ENCODE measurements around the gene VAV2.

The VAV2 gene

DNA sequence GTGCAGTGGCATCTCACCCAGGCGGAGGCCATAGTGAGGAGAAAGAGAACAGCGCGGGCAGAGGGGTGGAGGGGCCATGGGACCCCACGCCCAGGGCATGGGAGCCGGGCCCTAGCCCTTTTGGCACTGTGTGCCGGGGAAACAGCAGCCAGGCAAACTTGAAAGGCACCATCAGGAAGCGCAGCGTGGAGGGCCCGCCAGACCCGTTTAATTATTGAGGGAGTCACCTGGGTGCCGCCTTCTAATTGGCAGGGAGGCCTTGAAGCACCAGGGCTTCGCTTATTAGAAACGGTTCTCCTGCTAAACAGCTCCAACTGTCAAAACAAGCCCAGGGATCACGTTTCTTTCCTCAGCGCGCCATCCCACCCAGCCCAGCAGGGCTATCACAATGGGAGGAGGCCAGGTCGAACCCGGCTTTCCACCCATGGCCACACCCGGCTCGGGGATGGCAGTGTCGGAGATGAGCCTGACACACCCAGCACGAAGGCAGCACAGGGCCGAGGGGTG lies 149.3 kb downstream of the VAV2 start:
- DNase-seq (ENCODE audit: low read depth): no peak
- TF ChIP-seq CTCF (IDR thresholded peaks at IDR 0.05; ENCODE audit: insufficient read depth, low read depth, low read length, missing control alignments): no peak

DNA sequence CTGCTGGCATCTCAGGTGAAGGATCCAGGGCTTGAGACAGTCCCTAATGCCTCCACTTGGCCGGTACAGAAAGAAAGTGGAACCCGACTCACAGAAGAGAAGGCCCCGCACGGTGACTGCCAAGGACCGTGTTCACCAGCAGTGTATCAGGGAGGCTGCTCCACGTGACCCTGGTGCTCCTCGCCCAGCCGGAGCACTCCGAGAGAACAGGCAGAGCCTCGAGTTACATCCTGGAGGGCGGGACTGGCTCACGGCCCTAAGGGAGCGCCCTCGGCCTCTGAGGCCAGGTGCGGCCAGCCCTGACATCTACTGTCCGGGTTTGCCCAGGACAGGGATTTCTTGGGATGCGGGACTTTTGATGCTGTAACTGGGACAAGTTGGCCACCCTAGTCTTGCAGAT lies 149.9 kb downstream of the VAV2 start:
- DNase-seq (ENCODE audit: low read depth): no peak
- TF ChIP-seq CTCF (IDR thresholded peaks at IDR 0.05; ENCODE audit: insufficient read depth, low read depth, low read length, missing control alignments): no peak
- H3K4me3 ChIP-seq (ENCODE audit: low read depth, low read length): no peak overlapping the region

More for the DNA sequence above, 149.3 kb downstream of the VAV2 start:
- no peak overlapping the region for H3K4me3 ChIP-seq (ENCODE audit: low read depth, low read length)

DNA sequence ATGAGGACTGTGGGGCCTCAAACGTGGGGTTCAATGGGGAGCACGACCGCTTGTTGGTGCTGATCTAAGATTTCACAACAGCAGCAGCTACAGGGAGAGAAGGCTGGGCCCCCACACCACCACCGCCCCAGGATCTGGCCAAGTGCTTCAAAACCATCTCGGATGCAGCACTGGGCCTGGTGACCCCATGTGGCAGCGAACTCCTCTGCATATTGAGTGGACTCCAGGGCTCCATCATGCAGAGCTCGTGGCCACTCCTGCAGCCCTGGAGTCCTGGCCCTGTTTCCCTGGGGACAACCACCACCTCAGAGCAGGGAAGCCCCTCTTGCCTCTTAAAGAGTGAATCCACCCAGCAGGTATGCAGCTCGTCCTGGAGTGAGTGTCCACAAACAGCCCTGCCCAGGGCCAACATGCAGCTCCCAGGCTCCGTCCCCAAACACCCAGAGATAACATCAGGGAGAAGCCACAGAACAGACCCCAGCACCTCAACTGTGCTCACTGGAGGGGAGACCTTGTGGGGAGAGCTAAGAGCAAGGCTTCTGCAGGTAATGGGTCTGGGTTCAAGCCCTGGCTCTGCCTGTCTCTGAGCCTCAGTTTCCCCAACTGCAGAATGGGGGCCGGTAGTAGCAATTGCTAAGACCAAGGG lies 150.8 kb downstream of the VAV2 start:
- no peak overlapping the region for H3K4me3 ChIP-seq (ENCODE audit: low read depth, low read length)
- no peak for TF ChIP-seq CTCF (IDR thresholded peaks at IDR 0.05; ENCODE audit: insufficient read depth, low read depth, low read length, missing control alignments)
- DNase-seq (ENCODE audit: low read depth): no peak

- H3K4me3 ChIP-seq (ENCODE audit: low read depth, low read length): no peak overlapping the region
- no peak for DNase-seq (ENCODE audit: low read depth)
- no peak for TF ChIP-seq CTCF (IDR thresholded peaks at IDR 0.05; ENCODE audit: insufficient read depth, low read depth, low read length, missing control alignments)
Measured at GRCh38 chr9:133839822-133840329, 152.2 kb downstream of the VAV2 start.

DNA sequence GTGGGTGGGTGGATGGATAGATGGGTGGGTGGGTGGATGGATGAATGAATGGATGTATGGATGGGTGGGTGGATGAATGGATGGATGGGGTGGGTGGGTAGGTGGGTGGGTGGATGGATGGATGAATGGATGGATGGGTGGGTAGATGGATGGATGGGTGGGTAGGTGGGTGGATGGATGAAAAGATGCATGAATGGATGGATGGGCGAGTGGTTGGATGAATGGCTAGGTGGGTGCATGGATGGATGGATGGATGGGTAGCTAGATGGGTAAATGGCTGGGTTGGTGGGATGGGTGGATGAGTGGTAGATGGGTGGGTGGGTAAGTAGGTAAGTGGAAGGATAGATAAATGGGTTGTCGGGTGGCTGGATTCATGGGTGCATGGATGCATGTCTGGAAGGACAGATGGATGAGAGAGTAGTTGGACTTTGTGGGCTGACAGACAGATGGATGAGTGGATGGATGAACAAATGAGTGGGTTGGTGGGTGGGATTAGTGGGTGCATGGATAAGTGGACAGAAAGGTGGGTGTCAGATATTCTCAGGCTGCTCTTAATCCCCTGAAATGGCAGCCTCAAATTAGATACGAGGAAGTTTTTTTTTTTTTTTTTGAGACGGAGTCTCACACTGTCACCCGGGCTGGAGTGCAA lies 153.1 kb downstream of the VAV2 start:
- no peak for DNase-seq (ENCODE audit: low read depth)
- H3K4me3 ChIP-seq (ENCODE audit: low read depth, low read length): no peak overlapping the region
- no peak for TF ChIP-seq CTCF (IDR thresholded peaks at IDR 0.05; ENCODE audit: insufficient read depth, low read depth, low read length, missing control alignments)

GRCh38 chr9:133837627-133838597 lies 154.2 kb downstream of the VAV2 start:
- no peak for DNase-seq (ENCODE audit: low read depth)
- no peak for TF ChIP-seq CTCF (IDR thresholded peaks at IDR 0.05; ENCODE audit: insufficient read depth, low read depth, low read length, missing control alignments)
- no peak overlapping the region for H3K4me3 ChIP-seq (ENCODE audit: low read depth, low read length)
